Stromal cell of bone marrow (primary cell): ENCODE results near the gene ZNF705A.
"Not testable (repeated sequence)": the region's sequence is repeated elsewhere in the genome, so short reads cannot be mapped to it uniquely, and the experiment has no call there.

Source experiments
- DNase-seq: peaks from one replicate; pipeline ENCODE4 v3.0.0-alpha.2; 2012; ENCODE audit warnings: low read depth

ZNF705A gene

DNA sequence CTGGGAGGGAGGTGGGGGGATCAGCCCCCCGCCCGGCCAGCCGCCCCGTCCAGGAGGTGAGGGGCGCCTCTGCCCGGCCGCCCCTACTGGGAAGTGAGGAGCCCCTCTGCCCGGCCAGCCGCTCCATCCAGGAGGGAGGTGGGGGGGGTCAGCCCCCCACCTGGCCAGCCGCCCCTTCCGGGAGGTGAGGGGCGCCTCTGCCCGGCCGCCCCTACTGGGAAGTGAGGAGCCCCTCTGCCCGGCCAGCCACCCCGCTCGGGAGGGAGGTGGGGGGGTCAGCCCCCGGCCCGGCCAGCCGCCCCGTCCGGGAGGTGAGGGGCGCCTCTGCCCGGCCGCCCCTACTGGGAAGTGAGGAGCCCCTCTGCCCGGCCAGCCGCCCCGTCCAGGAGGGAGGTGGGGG lies 27.4 kb downstream of the ZNF705A start:
- DNase-seq = not testable (repeated sequence)

DNA sequence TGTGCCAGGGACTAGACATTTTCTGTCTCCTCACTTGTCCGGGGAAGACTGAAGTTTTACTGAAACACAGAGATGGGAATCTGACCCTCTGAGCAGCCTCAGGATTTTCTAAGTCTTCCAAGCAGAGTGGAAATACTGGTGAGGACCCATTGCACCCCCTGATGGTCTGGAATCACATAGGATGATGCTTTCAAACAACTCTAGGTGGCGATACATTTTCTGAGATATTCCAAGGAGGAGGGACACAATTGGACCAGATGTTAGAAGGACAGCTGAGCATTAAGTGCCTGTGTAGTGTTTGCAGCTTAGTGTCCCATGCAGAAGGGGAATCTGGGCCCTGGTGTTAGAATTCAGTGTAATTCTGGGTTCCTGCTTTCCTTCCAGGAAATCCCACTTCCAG lies 31.3 kb downstream of the ZNF705A start:
- not testable (repeated sequence) for DNase-seq

DNA sequence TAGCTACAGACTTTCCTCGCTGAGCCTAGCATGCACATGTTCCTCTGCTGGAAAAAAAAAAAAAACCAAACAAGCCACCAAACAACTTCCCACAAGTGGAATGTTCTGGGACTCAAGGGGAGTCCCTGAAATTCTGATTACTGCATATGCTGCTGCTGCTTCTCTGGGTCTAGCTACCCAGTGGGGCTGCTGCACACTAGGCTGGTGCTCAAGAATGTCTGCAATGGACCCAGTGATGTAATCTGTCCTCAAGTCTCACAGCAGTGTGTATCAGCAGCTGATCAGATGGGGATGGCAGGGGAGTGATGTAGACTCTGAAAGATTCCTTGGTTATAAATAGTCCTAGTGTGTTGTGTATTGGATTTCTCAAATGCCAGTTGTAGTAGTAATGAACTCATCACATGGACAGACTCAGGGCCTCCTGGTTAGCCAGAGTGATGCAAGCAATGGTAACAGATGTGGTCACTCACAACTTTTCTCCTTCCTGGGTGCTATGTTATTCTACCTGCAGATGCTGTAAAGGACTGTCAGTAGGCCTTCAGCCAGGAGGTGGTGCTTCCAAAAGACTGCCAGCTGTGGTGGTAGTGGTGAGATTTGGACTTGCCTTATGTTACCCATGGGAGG lies 41.0 kb downstream of the ZNF705A start:
- DNase-seq = peak; percentile 40

DNA sequence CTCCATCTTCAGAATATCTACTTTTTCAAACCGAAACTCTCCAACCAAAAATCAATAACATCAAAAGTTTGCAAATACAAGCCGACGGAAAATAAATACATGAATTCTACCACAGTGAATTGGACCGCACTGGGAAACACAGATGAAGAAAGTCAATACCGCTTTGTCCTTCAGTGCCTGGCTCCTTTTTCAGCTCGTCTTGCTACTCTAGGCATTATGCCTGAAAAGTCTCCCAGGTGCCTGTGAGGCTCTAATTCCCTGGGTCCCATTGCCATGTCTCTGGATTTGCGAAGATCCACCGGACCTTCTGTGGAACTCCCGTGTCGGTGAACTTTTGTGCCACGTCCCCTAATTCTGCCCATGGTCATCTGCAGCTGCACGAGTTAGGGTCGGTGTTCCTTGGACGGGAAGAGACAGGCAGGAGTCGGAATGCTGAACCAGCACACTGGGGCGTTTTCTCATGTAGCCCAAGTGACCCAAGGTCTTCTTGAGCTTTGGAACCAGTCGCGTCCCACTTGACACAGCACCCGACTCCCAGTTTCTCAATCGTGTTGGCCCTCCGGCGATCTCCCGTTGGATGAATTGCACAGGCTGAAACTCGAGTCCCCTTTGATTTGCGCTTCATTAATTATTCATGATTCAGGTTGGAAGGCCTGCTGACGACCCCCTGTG lies 62.0 kb downstream of the ZNF705A start:
- not testable (repeated sequence) for DNase-seq

DNA sequence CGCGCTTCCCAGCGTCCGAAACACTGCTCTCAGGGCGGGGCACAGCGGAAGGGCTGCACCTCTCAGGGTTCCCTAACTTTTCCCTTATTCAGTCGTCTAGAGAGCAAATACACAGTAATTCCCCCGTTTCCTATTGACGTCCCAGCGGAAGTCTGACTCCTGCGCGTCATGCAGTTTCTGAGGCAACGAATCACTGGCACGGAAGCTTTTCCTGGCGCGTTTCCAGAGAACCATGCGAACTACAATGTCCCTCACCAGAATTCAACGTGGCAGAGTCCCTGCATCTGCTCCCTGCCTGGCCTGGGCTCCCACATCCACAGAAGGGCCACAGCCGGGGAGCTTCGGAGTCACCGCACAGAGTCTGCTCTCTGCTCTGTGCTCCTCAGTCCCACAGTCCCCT lies 64.6 kb downstream of the ZNF705A start:
- not testable (repeated sequence) for DNase-seq

DNA sequence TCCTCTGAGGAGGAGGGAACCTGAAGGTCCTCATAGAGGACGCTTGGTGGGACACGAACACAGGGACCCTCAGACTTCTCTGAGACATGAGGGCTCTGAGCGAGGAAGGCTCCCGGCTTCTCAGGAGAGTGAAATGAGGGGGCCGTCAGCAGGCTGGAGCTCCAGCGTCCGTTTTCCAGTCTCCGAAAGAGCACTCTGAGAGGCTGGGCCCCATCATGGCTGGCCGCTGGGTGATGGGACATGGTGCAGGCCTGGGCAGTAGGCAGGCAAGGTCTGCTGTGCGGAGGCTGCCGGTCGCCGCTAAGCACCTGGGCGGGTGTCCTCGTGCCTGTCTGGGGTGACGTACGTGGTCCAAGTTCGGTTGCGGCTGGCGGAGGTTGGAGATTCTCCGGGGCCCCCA lies 65.0 kb downstream of the ZNF705A start:
- DNase-seq = not testable (repeated sequence)

DNA sequence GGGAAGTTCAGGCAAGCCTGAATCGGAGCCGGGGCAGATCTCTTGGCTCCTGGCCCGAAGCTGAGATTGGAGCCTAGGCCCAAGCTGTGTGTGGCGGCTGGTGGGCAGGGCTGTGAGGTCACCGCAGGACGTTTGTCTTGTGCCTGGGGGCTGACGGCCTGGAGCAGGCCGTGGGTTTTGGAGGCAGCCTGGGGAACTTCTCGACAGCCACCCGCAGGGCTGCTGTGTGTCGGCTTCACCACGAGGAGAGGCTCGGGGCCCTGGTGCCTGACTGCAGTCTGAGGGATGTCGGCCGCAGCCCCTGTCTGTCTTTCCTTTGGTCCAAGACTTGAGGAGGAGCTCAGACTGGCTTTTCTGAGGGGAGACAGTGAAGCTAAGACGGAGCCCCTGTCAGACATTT lies 65.5 kb downstream of the ZNF705A start:
- not testable (repeated sequence) for DNase-seq

DNA sequence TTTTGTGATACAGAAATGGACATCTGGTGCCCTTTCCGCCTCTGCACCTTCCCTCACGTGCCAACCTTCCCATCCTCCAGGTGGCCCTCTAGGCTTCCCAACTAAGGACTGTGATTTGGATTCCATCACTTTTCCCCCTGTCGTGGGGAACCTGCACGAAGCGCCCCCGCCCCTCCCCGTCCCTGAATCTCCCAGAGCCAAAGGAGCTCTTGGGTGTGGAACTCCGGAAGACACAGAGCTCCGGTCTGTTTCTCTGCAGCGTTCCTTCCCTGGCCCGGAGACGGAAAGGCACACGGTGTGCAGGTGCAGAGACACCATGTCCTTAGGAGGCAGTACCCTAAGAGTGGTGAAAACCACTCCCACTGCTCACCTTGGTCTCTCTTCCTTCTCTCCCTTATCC lies 66.8 kb downstream of the ZNF705A start:
- not testable (repeated sequence) for DNase-seq

DNA sequence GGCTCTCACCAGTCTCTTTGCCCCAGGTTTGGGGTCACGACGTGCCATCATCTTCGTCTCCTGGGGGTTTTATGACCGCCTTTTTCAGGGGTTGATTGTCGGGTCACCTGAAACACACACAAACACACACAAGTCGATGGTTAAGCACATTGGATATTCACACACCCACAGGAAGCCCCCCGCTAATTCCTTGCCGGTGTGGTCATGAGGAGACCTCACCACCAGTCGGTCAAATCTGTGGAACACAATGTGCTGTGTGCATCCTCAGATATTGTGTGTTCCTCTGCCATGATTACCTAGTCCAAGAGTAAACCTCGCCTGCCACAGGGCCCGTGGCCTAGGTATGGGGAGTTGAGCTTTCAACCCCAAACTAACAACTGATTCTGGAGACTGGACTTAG lies 68.0 kb downstream of the ZNF705A start:
- DNase-seq = not testable (repeated sequence)

DNA sequence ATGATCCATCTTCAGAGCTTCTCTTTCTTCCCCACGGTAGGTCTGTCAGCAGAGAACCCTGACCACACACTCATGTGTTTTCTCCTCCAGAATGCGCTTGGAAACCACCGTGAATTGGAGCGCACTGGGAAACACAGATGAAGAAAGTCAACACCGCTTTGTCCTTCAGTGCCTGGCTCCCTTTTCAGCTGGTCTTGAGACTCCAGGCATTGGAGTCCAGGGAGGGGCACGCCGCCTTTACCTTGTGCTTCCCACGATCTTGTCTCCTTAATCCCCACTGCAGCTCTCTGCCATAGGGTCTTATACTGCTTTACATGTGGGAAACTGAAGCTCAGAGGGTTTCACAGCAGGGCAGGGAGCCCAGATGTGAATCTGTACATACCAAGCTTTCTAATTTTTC lies 69.5 kb downstream of the ZNF705A start:
- no peak for DNase-seq

DNA sequence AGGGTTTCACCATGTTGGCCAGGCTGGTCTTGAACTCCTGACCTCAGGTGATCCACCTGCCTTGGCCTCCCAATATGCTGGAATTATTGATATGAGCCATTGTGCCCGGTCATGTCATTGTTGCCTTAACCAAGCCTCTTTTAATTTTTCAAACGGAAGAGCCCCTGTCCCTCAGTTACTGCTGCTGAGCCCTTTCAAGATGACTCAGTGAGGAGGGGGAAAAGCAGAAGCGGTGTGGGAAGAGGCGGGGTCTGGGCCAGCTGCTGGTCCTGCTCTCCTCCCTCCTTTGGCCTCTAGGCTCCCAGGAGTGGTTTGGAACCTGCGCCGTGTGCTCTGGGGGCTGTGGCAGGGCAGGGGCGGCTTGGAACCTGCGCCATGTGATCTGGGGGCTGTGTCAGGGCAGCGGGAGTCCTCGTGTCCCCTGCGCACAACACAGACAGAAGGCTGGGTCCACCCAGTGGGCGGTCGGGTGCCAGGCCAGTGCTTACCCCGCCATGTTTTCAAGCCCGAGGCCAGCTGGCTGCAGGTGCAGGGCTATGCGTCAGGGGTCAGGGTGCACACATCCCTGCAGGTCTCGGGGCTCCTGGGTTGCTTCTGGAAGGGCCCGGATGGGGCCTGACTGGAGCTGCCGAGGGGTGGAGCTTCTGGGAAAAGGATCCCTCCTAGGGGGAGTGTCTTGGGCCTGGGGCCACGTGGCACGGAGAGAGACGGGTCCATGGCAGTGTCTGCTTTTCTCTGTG lies 70.3 kb downstream of the ZNF705A start, which contains the start of gene FAM90A1:
Gene FAM90A1, minus strand, starts transcription at position 627 of the 740 bp plus-strand sequence. CDS start 2,786 bp downstream, outside the sequence.
- not testable (repeated sequence) for DNase-seq

DNA sequence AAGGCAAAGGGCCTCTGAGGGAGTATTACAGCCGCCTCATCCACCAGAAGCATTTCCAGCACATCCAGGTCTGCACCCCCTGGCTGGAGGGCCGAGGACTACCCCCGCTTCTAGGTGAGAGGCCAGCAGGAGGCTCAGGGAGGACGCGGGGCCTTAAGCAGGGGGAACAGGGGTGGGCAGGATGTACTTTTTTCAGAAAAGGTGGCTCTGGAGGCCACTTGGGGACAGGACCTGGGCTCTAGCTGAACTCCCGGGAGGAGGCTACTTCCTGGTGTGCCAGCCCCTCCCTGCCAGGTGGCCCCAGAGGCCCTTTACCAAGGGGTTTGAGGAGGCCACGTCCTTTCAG lies 70.9 kb downstream of the ZNF705A start:
- not testable (repeated sequence) for DNase-seq

DNA sequence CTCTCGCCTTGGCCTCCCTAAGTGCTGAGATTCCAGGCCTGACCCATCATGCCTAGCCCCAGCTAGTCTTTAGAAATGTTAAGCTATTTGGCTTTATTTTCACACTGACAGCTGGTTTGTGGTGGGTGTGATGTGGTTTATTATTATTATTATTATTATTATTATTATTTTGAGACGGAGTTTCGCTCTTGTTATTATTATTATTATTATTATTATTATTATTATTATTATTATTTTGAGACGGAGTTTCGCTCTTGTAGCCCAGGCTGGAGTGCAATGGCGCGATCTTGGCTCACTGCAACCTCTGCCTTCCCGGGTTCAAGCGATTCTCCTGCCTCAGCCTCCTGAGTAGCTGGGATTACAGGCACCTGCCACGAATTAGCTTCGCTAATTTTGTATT lies 71.8 kb downstream of the ZNF705A start:
- DNase-seq = not testable (repeated sequence)

DNA sequence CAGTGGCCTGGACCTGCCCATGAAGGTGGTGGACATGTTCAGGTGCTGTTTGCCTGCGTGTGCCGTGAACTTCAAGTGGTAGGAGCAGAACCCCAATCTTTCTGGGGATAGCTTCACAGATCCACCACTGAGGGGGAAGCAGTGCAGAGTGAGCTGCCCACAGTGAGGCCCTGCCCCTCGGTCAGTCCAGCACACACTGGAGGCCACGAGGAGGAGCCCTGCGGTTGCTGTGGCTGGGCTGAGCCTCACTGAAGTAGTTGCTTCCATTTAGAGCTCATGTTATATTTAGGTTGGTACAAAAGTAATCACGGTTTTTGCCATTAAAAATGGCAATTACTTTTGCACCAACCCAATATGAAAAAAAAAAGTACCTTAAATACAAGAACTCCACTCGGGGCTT lies 72.7 kb downstream of the ZNF705A start:
- not testable (repeated sequence) for DNase-seq
